Epithelial cell of proximal tubule (primary cell): ENCODE results near the gene GINS3. TPM values are rescaled to one million over a fixed set of nuclear protein-coding genes. Genes with fewer than 3 reads are reported as not detected.

Experiments
- DNase-seq: peaks from one replicate; pipeline ENCODE4 v3.0.0-alpha.2; 2011; ENCODE audit warnings: low read depth
- H3K4me3 ChIP-seq: 2 replicates; pipeline ENCODE4 v1.5.1; 2011; ENCODE audit warnings: low read depth, mild to moderate bottlenecking, low read length
- total RNA-seq: library from RNA; depleted of rRNA; stranded (reverse); fragments of >200 nt; gene quantifications from 2 replicates; pipeline ENCODE4 v1.2.3, GENCODE V29; 2015
- TF ChIP-seq, protein P1 (sequence below): conservative IDR thresholded peaks from 2 replicates; pipeline ENCODE4 v1.5.1; 2012; ENCODE audit warnings: low read depth, mild to moderate bottlenecking, low read length

Gene GINS3
- total RNA-seq, 1 donor from 2014 or later = 14.0 TPM

DNA sequence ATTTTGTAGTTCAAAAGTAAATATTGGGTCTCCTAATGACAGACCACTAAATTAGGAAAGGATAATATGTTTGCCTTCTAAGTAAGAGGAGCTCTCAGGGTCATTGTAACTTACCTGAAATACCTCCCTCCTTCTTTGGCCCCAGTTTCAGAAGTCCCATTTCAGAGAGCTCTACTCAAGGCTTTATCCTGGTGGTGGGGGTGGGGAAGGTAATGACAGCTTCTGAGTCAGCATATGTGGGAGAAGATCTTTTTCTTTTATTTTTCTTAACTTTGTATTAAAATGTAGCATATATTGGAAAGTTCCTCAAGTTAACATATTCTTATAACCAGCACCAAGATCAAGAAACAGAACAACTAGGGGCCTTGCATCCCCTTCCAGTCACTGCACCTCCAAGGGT lies 16.9 kb upstream of the GINS3 start:
- no peak overlapping the region for H3K4me3 ChIP-seq
- no peak for DNase-seq
- TF ChIP-seq, protein P1, sequence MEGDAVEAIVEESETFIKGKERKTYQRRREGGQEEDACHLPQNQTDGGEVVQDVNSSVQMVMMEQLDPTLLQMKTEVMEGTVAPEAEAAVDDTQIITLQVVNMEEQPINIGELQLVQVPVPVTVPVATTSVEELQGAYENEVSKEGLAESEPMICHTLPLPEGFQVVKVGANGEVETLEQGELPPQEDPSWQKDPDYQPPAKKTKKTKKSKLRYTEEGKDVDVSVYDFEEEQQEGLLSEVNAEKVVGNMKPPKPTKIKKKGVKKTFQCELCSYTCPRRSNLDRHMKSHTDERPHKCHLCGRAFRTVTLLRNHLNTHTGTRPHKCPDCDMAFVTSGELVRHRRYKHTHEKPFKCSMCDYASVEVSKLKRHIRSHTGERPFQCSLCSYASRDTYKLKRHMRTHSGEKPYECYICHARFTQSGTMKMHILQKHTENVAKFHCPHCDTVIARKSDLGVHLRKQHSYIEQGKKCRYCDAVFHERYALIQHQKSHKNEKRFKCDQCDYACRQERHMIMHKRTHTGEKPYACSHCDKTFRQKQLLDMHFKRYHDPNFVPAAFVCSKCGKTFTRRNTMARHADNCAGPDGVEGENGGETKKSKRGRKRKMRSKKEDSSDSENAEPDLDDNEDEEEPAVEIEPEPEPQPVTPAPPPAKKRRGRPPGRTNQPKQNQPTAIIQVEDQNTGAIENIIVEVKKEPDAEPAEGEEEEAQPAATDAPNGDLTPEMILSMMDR = no peak

DNA sequence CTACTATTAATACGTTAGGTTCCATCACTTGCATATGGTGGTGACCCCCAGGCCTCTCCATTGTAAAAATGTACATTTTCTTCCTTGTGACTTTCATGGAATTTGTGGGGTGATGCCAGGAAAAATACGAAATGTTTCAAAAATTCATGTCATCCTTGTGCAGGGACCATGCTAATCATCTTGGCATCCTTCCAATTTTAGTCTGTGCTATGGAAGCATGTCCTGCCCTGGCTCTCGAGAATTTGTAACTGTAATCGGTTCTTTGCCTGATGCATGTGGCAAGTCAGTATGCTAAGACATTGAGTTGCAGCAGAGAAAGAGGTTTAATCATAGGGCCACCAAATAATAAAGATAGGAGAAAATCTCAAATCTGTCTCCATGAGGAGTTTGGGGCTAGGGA lies 14.3 kb upstream of the GINS3 start:
- TF ChIP-seq, protein P1 = no peak

DNA sequence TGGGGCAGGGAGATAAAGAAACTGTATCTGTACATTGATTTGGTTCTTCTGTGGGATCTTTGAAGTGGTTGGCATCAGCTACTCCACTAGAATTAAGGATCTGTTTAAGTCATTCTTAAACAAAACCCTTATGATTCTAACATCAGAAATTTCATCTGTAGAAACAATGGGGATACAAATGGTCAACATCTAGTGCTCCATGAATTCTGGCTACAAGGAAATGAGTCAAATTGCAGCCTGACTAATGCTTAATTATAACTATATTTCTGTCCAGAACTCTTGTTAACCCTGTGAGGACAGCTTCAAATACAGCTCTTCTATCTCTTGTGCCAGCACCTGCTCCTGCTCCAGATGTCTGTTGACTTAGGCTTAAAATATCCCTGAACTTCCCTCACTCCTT lies 13.9 kb upstream of the GINS3 start:
- TF ChIP-seq, protein P1 = no peak
- no peak overlapping the region for H3K4me3 ChIP-seq
- no peak for DNase-seq

More for the DNA sequence above, 14.3 kb upstream of the GINS3 start:
- H3K4me3 ChIP-seq = no peak overlapping the region
- DNase-seq = no peak

DNA sequence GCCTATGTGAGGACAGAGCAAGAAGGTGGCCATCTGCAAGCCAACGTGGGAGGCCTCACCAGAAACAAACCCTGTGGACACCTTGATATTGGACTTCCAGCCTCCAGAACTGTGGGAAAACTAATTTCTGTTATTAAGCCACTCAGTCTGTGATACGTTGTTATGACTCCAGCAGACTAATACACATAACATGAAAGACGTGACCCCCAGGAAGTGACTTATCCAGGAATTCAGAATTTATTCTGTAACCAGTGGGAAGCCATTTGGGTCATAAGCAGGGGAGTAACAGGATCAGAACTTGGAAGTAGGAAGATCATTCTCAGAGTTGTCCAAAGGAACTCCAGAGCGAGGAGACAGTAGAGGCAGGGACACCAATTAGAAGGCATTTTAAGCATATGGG lies 12.5 kb upstream of the GINS3 start:
- H3K4me3 ChIP-seq = no peak overlapping the region
- no peak for DNase-seq
- TF ChIP-seq, protein P1 = no peak

DNA sequence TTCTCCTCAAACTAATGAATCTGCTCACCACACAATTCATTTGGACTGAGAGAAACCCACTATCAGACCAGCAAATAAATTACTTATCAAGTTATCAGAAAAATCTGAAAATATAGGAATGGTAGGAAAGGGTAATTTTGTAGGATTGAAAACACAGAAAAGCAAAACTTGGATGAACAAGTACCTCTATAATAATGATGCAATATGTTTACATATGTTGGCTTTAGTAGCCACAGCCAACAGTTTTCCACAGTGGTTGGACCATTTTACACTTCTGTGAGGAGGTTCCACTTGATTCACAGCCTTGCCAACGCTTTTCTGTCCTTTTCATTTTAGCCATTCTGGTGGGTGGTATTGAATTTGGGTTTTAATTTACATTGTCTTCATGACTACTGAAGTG lies 10.6 kb upstream of the GINS3 start:
- DNase-seq = no peak
- TF ChIP-seq, protein P1 = no peak
- H3K4me3 ChIP-seq = no peak overlapping the region

DNA sequence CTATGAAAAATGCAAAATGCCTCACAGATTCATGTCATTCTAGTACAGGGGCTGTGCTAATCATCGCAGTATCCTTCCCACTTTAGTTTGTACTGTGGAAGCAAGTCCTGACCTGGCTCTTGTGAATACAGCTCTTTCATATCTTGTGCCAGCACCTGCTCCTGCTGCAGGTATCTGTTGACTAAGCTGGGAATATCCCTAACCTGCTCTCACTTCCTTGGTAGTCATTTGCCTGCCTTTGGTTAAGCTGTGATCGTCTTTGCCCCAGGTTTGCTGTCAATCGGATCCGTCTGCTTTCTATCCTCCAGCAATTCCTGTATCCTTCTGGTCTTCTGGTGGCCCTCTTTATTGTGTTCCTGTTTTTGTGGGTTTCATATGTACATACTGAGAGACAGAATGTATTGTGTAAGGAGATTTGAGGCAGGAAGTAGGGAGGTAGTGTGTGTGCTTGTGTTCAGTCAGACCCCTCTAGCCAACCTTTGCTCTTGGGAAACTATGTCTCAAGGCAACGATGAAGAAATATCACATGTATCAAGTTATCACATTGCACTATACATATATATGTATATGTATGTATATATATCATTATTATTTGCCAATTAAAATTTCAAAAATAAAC lies 7.7 kb upstream of the GINS3 start:
- no peak for DNase-seq
- TF ChIP-seq, protein P1 = no peak
- no peak overlapping the region for H3K4me3 ChIP-seq

DNA sequence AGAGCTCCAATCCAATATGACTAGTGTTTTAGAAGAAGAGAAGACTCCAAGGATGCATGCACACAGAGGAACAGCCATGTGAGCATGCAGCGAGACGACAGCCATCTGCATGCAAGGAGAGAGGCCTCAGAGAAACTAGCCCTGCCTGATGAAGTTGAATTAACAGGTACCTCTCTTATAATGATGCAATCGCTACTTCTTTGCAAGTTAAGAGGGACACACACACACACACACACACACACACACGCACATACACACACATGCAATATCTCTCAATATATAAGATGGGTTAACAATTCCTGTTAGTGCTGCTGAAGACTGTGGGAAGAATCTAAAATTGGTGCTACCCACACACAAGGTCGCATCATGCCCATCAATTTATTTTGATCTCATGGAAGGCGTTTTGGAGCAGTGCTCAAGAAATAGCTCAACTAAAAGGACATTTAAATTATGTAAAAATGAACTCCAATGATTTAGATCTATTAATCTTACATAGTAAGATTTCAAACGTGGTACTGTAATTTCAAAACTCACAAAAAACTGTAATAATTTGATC lies 7.0 kb upstream of the GINS3 start:
- no peak for DNase-seq
- TF ChIP-seq, protein P1 = no peak
- H3K4me3 ChIP-seq = no peak overlapping the region
